Activated T-helper 1 cell treated with anti-CD3 and anti-CD28 coated beads, Interleukin-2, amount 50 U/mL, for 16 hours (primary cell): ENCODE data around the gene ZNF615.
A peak's percentile ranks its signal among the peaks of the same experiment; 100 is the strongest.
"Not testable (repeated sequence)": the region's sequence is repeated elsewhere in the genome, so short reads cannot be mapped to it uniquely, and the experiment has no call there.

Experiments used
- DNase-seq, 2 donors: peaks; one replicate each; pipeline ENCODE4 v3.0.0-alpha.2; 2020; ENCODE audit warnings: low read depth in 1 of 2, low spot score in 1 of 2

Gene ZNF615

DNA sequence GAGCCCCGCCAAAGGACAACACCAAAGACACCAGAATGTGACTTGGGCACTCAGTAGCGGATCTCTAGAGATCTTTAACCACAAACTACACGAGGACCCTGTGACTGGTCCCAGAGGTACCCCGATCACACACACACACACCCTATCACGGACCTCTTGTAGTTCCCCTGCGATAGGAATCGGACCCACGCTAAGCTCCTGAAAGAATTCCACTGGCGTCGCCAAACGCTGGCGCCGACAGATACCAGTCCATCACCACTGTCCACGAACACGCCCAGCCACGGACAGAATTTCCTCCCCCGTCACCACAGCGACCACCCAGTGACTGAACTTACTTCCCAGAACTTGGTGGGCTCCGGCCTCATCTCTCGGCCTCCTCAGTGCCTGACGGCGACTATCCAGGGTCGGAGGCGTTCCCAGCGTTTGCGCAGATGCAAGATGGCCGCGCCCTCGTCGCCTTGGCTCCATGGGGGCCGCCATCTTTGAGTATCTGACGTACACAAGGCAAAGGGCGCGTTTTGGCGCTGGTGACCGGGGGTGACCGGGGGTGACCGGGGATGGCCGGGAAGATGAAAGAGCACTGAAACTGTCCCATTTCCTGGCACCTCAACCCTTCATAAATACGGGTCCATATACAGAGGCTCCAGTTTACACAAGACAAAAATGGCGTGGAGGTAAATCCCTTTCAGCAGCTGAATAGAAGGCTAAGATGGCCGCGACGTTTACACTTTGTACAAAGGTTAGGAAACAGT lies at the start of gene ZNF615:
ZNF615 (minus strand) TSS at position 406 of the 752 bp plus-strand sequence. CDS start 4,500 bp downstream, outside the sequence.
- peak; percentile 71 to 77 for DNase-seq

DNA sequence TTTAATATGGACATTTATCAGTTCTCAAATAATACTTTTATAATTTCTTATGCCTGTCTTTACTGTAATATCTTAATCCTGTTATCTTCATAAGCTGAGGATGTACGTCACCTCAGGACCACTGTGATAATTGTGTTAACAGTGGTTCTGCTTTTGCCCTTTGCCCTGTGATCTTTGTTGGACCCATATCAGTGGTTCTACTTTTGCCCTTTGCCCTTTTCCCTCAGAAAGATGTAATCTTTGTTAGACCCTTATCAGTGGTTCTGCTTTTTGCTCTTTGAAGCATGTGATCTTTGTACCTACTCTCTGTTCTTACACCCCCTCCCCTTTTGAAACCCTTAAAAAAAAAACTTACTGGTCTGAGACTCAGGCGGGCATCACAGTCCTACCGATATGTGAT lies 48.5 kb upstream of the ZNF615 start:
- not testable (repeated sequence) for DNase-seq

DNA sequence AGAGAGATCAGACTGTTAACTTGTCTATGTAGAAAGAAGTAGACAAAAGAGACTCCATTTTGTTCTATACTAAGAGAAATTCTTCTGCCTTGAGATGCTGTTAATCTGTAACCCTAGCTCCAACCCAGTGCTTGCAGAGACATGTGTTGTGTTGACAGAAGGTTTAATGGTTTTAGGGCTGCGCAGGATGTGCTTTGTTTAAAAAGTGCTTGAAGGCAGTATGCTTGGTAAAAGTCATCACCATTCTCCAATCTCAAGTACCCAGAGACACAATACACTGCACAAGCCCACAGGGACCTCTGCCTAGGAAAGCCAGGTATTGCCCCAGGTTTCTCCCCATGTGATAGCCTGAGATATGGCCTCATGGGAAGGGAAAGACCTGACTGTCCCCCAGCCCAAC lies 43.7 kb upstream of the ZNF615 start:
- DNase-seq = not testable (repeated sequence)

DNA sequence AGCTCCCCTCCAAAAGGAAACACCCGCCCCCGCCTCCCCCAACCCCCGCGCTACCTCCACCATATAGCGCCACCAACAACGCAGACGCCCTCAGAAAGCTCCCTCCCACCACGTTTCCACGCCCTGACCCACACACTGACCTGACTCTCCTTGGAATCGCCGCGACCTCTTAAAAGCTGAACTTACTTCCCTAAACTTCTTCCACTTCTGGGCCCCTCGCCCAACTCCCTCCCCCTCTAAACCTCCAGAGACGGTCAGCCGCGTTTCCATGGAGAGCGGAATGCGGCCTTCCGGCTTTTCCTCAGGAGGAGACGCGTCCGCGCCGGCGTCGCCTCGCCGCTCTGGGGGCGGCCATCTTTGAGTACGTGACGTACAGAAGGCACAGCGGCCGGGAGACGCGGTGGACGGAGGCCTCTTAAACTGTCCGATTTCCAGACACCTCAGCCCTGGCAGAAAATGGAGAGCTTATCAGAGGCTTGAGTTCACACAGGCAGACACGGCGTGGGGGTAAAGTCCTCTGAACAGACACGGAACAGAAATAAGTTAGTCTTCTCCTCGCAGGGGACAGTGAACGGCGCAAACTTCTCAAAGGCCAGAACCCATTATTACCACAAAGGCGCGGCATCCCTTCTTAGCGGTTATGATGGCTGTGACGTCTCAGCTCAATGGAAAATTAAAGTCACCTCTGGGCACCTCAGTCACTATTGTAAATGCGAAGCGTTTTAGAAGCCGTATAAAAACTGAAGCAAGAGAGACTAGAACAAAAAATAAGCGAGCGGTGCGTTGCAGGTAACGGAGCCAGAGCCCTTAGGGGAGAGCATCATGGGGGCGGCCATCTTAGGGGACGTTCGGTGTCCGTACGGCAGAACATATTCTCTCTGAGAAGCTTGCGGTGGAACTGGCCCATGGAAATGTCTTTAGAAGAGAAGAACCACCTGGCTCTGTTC lies 40.8 kb upstream of the ZNF615 start, which contains the start of gene ZNF432:
ZNF432 (minus strand) TSS at position 284 of the 947 bp plus-strand sequence. CDS start 1,970 bp downstream, outside the sequence.
- DNase-seq = peak; percentile 64 to 69

DNA sequence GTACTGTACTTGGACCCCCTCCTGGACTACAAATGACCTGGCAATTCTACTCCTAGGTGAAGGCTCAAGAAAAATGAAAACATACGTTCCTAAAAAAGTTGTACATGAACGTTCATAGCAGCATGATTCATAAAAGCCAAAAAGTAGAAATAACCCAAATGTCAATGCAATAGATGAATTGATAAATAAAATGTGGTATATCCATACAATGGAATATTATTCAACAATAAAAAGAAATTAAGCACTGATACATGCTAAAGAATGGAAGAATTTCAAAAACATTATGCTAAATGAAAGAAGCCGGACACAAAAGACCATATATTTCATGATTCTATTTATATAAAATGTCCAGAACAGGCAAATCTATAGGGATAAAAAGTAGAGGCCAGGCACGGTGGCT lies 31.2 kb upstream of the ZNF615 start:
- no peak for DNase-seq

DNA sequence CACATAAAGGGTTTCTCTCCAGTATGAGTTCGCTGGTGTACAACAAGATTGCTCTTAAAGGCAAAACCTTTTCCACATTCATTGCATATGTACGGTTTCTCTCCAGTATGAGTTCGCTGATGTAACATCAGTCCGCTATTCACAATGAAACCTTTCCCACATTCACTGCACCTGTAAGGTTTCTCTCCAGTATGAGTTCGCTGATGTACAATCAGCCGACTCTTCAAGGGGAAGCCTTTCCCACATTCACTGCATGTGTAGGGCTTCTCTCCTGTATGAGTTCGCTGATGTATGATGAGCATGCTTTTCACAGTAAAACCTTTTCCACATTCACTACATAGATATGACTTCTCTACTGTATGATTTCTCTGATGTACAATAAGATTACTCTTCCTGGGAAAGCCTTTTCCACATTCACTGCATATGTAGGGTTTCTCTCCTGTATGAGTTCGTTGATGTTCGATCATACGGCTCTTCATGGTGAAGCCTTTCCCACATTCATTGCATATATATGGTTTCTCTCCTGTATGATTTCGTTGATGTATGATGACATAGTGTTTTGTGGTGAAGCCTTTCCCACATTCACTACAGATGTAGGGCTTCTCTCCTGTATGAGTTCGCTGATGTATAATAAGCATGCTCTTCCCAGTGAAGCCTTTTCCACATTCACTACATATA lies 26.2 kb upstream of the ZNF615 start:
- no peak for DNase-seq

DNA sequence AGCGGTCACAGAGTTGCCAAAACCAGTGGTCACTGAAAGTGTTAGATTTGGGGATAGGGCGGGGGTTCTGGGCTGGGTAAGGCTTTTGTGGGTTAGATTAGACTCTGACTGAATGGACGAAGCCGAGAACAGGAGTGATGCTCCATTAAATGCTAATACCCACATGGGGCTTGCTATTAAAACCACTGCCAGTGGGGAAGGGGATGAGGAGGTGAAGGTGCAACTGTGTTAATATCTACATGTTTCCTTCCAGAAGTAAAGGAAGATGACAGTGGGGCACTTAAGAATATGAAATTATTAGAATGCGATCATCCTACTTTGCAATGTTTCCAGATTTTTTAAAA lies 20.7 kb upstream of the ZNF615 start:
- DNase-seq = no peak

DNA sequence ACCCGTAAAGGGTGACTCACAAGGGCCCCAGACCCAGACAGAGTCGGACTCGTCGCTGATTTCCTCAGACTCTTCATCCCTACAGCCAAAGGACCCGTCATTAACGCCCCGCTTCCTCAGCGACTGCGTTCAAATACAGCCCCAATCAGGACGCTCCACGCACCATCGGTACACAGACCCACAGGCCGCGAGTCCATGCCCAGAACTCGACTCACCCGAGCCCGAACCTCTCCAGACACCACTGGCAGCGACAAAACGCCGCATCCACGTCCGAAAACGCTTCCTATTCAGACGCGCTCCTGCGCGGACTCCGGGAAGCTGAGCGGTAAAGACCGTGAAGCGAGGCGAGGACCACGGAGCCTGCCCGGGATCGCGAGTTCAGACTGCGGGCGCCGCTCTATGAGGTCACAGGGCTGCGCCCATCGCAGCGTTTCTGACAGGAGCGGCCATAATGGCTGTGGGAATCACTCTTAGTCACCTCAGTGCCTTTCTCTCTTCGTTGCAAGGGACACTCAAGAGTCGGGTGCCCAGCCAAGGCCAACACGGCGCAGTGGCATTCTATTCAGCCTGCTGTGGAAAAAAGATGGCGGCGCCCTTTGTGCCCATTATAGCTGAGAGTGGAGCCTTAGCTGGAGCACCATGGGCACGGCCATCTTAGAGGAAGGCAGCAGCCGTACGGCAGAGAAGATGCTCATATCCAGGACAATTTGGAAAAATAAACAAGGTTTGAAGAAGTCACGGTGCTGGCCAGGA lies 20.2 kb upstream of the ZNF615 start, which contains the start of gene ZNF614:
ZNF614 (minus strand) TSS at position 353 of the 753 bp plus-strand sequence. CDS start 2,634 bp downstream, outside the sequence.
- peak; percentile 66 to 69 for DNase-seq

DNA sequence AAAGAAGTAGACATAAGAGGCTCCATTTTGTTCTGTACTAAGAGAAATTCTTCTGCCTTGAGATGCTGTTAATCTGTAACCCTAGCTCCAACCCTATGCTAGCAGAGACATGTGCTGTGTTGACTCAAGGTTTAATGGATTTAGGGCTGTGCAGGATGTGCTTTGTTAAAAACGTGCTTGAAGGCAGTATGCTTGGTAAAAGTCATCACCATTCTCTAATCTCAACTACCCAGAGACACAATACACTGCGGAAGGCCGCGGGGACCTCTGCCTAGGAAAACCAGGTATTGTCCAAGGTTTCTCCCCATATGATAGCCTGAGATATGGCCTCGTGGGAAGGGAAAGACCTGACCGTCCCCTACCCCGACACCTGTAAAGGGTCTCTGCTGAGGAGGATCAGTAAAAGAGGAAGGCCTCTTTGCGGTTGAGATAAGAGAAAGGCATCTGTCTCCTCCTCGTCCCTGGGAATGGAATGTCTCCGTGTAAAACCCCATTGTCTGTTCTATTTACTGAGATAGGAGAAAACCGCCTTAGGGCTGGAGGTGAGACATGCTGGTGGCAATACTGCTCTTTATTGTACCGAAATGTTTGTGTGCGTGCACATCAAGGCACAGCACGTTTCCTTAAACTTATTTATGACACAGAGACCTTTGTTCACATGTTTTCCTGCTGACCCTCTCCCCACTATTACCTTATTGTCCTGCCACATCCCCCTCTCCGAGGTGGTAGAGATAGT lies 18.4 kb upstream of the ZNF615 start:
- DNase-seq = not testable (repeated sequence)

DNA sequence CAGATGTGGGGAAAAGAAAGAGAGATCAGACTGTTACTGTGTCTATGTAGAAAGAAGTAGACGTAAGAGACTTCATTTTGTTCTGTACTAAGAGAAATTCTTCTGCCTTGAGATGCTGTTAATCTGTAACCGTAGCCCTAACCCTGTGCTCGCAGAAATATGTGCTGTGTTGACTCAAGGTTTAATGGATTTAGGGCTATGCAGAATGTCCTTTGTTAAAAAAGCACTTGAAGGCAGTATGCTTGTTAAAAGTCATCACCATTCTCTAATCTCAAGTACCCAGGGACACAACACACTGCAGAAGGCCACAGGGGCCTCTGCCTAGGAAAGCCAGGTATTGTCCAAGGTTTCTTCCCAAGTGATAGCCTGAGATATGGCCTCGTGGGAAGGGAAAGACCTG lies 16.5 kb upstream of the ZNF615 start:
- not testable (repeated sequence) for DNase-seq

DNA sequence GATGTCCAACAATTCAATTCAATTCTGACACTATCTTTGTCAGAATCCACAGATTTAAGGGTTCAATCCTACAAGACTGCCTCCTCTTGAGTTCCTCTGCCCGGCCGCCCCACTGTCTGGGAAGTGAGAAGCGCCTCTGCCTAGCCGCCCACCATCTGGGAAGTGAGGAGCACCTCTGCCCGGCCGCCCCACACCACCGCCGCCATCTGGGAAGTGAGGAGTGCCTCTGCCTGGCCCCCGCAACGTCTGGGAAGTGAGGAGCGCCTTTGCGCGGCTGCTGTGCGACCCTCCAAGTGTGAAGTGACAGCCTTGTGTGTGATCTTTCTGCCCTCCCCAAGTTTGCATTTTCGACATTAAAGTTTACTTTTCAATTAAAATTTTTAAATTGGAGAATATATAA lies 14.2 kb upstream of the ZNF615 start:
- no peak for DNase-seq

DNA sequence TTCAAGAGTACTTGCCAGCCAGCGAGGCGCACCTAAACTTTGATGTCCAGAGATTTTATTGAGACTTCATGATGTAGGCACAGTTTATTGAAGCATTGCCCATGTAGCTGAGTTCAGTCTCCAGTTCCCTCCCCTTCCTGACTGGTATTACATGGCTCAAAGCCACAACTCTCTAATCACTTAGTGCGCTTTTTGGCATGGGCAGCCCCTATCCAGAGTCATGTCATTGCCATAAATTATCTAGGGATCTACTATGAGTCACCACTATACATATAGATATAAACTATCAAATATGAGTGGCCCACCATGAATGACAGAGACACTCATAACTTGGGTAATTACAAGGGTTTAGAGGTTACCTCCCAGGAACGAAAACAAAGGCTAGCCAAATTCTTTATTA lies 12.5 kb upstream of the ZNF615 start:
- DNase-seq = no peak

DNA sequence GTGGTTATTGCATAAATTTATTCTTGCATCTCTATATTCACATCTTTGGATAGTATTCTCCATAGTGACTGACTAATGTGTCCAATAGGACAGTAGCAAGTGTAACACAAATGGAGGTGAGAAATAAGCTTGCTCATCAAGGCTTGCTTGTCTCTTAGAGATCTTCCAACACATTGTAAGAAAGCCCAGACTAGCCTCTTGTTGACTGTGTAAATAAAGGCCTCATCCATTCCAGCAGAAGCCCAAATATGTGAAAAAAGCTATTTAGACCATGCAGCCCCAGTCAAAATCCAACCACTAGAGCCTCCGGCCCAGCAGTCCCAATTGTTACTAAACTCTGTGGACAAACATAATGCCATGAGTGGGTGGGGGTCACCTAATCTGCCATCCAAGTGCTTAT lies 2.7 kb upstream of the ZNF615 start:
- no peak for DNase-seq

DNA sequence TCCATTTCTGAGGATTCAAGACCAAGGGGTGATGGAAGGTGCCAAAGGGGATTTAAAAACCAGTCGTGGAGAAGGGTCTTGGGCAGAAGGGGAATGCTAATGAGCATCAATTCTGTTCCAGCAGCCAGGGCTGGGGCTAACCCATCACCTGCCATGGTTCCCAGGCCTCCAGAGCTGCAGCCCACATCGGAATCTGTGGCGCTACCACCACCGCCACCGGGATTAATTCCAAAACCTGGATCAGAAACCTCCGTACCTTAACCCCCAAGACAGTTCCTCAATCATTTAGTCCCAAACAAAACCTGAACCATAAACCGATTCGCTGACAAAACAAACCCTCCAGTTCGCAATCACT lies 583 bp downstream of the ZNF615 start:
- DNase-seq = no peak

DNA sequence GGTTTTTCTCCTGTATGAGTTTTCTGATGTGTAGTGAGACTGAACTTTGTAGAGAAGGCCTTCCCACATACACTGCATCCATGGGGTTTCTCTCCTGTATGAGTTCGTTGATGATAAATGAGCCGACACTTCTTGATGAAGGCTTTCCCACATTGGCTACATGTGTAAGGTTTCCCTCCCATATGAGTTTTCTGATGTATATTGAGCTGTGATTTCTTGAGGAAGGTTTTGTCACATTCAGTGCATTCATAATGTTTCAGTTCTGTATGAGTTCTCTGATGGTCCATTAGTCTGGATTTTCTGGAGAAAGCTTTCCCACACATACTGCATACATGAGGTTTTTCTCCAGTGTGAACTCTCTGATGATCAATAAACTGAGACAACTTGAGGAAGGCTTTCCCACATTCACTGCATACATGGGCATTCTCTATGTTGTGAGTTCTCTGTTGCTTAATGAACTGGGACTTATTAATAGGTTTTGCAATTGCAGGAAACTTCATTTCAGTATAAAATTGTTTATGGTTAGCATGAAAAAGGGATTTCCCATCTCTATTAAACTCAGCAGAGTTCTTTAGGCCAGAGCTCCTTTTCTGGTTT lies 13.9 kb downstream of the ZNF615 start:
- no peak for DNase-seq

DNA sequence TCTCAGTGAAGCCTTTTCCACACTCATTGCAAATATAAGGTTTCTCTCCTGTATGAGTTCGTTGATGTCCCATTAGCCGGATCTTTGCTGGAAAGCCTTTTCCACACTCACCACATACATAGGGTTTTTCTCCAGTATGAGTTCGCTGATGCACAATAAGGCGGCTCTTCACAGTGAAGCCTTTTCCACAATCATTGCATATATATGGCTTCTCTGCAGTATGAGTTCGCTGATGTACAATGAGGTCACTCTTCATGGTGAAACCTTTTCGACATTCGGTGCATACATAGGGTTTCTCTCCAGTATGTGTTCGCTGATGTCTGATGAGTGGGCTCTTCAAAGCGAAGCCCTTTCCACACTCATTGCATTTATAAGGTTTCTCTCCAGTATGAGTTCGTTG lies 14.6 kb downstream of the ZNF615 start:
- DNase-seq = no peak

DNA sequence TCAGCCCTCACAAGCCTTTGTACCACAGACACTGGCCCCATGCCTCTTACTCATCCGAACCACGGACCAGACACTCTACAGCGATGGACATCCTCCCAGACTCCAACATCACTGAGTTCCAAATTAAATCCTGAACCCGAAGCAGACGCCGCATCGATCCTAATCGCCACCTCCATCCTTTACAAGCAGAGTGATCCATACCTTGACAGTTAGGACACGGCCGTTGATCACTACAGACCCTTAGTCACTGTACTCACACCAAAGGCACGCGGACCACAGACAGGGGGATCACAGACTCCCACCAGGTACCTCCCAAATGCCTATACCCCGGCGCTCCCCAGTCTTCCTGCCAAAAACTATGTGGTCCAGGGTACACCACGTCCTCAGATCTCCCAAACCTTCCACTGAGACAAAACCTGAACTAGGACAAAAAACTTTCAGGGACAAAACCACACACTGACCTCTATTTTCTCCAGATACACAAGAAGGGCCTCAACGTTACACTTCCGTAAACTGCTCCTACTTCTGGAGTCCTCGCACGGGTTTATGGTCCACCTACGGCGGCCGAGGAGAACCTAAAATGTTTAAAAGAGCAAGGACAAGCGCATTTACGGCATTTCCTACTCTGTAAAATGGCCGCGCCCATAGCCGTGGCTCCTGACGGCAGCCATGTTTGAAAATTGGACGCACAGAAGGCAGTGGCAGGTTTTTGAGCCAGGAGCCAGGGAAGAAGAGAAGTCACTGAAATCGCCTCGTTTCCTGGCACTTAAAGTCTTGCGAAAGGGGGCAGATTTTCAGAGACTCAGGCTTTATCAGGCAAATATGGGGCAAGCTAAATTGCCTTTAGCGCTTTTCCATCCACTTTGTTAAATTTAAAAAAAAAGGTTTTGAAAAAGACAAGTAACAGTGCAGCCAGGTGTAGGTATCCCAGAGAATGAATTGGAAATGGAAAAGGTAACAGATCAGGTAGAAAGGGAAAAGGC lies 21.4 kb downstream of the ZNF615 start, which contains the start of gene ZNF350:
ZNF350 (minus strand) TSS at position 532 of the 983 bp plus-strand sequence. CDS start 12,480 bp downstream, outside the sequence.
- DNase-seq = peak; percentile 69 to 76

DNA sequence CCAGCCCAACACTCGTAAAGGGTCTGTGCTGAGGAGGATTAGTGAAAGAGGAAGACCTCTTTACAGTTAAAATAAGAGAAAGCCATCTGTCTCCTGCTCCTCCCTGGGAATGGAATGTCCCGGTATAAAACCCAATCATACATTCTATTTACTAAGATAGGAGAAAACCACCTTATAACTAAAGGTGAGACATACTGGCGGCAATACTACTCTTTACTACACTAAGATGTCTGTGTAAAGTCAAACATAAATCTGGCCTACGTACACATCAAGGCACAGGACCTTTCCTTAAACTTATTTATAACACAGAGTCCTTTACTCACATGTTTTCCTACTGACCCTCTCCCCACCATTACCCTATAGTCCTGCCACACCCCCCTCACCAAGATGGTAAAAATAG lies 24.6 kb downstream of the ZNF615 start:
- no peak for DNase-seq
